GM12891 (cell line): Measurements from ENCODE around the gene RPL10.

Experiments used
- POLR2A ChIP-seq: IDR thresholded peaks from 2 replicates; pipeline ENCODE4 v1.6.1; 2011; ENCODE audit warnings: low read depth, low read length, control low read depth
- POLR2AphosphoS5 ChIP-seq: IDR thresholded peaks from 2 replicates; pipeline ENCODE4 v1.6.1; 2011; ENCODE audit warnings: low read depth, low read length, control low read depth
- TAF1 ChIP-seq: IDR thresholded peaks from 2 replicates; pipeline ENCODE4 v1.6.1; 2011; ENCODE audit warnings: low read depth, low read length, control low read depth

- no peak for TF ChIP-seq POLR2A
- no peak for TF ChIP-seq TAF1
- no peak for TF ChIP-seq POLR2AphosphoS5
Measured at GRCh38 chrX:154403858-154404257, 5.7 kb downstream of the RPL10 start.
